Hepatocyte (in vitro differentiated cells): Measurements from ENCODE around the gene HCAR1. TPM values are rescaled to one million over a fixed set of nuclear protein-coding genes. Genes with fewer than 3 reads are reported as not detected.
"Not testable (repeated sequence)": the region's sequence is repeated elsewhere in the genome, so short reads cannot be mapped to it uniquely, and the experiment has no call there.

Experiments used
- DNase-seq: peaks from one replicate; pipeline ENCODE4 v3.0.0-alpha.2; 2016; ENCODE audit warnings: low spot score
- H2AFZ ChIP-seq: fragments of 200-600 bp; sonication (generic); 2 replicates; pipeline ENCODE4 v1.6.0; 2016; ENCODE audit warnings: antibody characterized with exemption, mild to moderate bottlenecking
- H3K27ac ChIP-seq: fragments of 200-600 bp; sonication (generic); 2 replicates; pipeline ENCODE4 v1.5.1; 2016; ENCODE audit warnings: mild to moderate bottlenecking
- H3K27me3 ChIP-seq: fragments of 200-600 bp; sonication (generic); 2 replicates; pipeline ENCODE4 v1.6.1; 2016
- H3K36me3 ChIP-seq: fragments of 200-600 bp; sonication (generic); replicated peaks from 2 replicates; pipeline ENCODE4 v1.5.1; 2016; ENCODE audit warnings: low read depth; ENCODE audit not compliant: insufficient read depth
- H3K4me1 ChIP-seq: fragments of 200-600 bp; sonication (generic); 2 replicates; pipeline ENCODE4 v1.5.1; 2016; ENCODE audit warnings: mild to moderate bottlenecking, moderate library complexity; ENCODE audit not compliant: insufficient read depth
- H3K4me2 ChIP-seq: fragments of 200-600 bp; sonication (generic); 2 replicates; pipeline ENCODE4 v1.6.0; 2016
- H3K4me3 ChIP-seq: fragments of 200-600 bp; sonication (generic); 2 replicates; pipeline ENCODE4 v1.5.1; 2016; ENCODE audit warnings: mild to moderate bottlenecking
- H3K79me2 ChIP-seq: fragments of 200-600 bp; sonication (generic); 2 replicates; pipeline ENCODE4 v1.6.0; 2017; ENCODE audit warnings: mild to moderate bottlenecking
- H3K9me2 ChIP-seq: fragments of 200-600 bp; sonication (generic); replicated peaks from 2 replicates; pipeline ENCODE4 v1.6.0; 2017; ENCODE audit warnings: mild to moderate bottlenecking; ENCODE audit not compliant: insufficient read depth
- H3K9me3 ChIP-seq: fragments of 200-600 bp; sonication (generic); 2 replicates; pipeline ENCODE4 v1.5.1; 2016; ENCODE audit warnings: low read depth, mild to moderate bottlenecking
- H4K20me1 ChIP-seq: fragments of 200-600 bp; sonication (generic); 2 replicates; pipeline ENCODE4 v1.6.0; 2016; ENCODE audit warnings: mild to moderate bottlenecking; ENCODE audit not compliant: insufficient read depth, poor library complexity, severe bottlenecking
- CTCF ChIP-seq: fragments of 200-600 bp; sonication (generic); IDR thresholded peaks from 2 replicates; pipeline ENCODE4 v1.5.1; 2016; ENCODE audit warnings: antibody characterized with exemption, mild to moderate bottlenecking; ENCODE audit not compliant: poor library complexity
- EZH2 ChIP-seq: fragments of 200-600 bp; sonication (generic); IDR thresholded peaks from 2 replicates; pipeline ENCODE4 v1.6.1; 2016; ENCODE audit warnings: antibody characterized with exemption, mild to moderate bottlenecking, borderline replicate concordance
- EZH2phosphoT487 ChIP-seq: fragments of 200-600 bp; sonication (generic); IDR thresholded peaks from one replicate; pipeline ENCODE4 v1.6.1; 2018; ENCODE audit warnings: antibody characterized with exemption, mild to moderate bottlenecking, low read depth, moderate library complexity; ENCODE audit not compliant: unreplicated experiment, severe bottlenecking
- WGBS: methylation state at CpG from one replicate; pipeline ENCODE4 v1.1.6; 2016; ENCODE audit warnings: low lambda C conversion rate; ENCODE audit errors: missing lambda C conversion rate; 5-methylcytosine and 5-hydroxymethylcytosine counted together
- polyA plus RNA-seq: library from polyadenylated mRNA; unstranded; fragments of >200 nt; fragmentation: Nextera tagmentation; extraction: Ambion mirVana; gene quantifications from 2 replicates; pipeline ENCODE4 v1.2.1, GENCODE V29; 2016
- total RNA-seq: library from RNA; depleted of rRNA; stranded (reverse); fragments of >200 nt; gene quantifications from 2 replicates; pipeline ENCODE4 v1.2.3, GENCODE V29; 2014

Gene HCAR1
- total and polyA plus RNA-seq, 2 experiments from 2014 or later = 0.19 to 0.63 TPM

GRCh38 chr12:122722387-122722786, 8.3 kb downstream of the HCAR1 start:
- no peaks in the 10 kb centered on the region for H4K20me1 ChIP-seq
- H3K36me3 ChIP-seq = no peaks in the 10 kb centered on the region
- peak overlapping the region; percentile 44 for H3K27ac ChIP-seq
- no peaks in the 10 kb centered on the region for H3K9me2 ChIP-seq
- H3K9me3 ChIP-seq = no peaks in the 10 kb centered on the region
- H3K4me1 ChIP-seq = peaks cover 8% of the 10 kb centered on the region
- WGBS = 94% methylated on average over 1 of the region's 1 CpG
- no peak for DNase-seq
- no peaks in the 10 kb centered on the region for H3K27me3 ChIP-seq
- TF ChIP-seq CTCF = no peak
- TF ChIP-seq EZH2phosphoT487 = no peak
- TF ChIP-seq EZH2 = no peak
- no peaks in the 10 kb centered on the region for H3K79me2 ChIP-seq
- no peak overlapping the region for H3K4me2 ChIP-seq
- H2AFZ ChIP-seq = no peak overlapping the region
- no peak overlapping the region for H3K4me3 ChIP-seq

- no peaks in the 10 kb centered on the region for H3K36me3 ChIP-seq
- no peak overlapping the region for H2AFZ ChIP-seq
- WGBS = 73% methylated on average over 11 of the region's 11 CpGs
- no peaks in the 10 kb centered on the region for H3K27me3 ChIP-seq
- no peak overlapping the region for H3K4me3 ChIP-seq
- no peaks in the 10 kb centered on the region for H4K20me1 ChIP-seq
- DNase-seq = peak; percentile 48
- peak overlapping the region; percentile 44 for H3K27ac ChIP-seq
- no peaks in the 10 kb centered on the region for H3K9me2 ChIP-seq
- H3K9me3 ChIP-seq = no peaks in the 10 kb centered on the region
- H3K4me2 ChIP-seq = no peak overlapping the region
- no peaks in the 10 kb centered on the region for H3K79me2 ChIP-seq
- H3K4me1 ChIP-seq = peaks cover 8% of the 10 kb centered on the region
- TF ChIP-seq CTCF = no peak
- TF ChIP-seq EZH2 = no peak
- TF ChIP-seq EZH2phosphoT487 = no peak
Measured at GRCh38 chr12:122721057-122721545, 9.5 kb downstream of the HCAR1 start.

- not testable (repeated sequence) for H3K4me1 ChIP-seq, H3K36me3 ChIP-seq, H3K9me3 ChIP-seq, H4K20me1 ChIP-seq, DNase-seq, H3K4me3 ChIP-seq, H2AFZ ChIP-seq, H3K9me2 ChIP-seq, H3K4me2 ChIP-seq, H3K27ac ChIP-seq, H3K79me2 ChIP-seq, H3K27me3 ChIP-seq
- 87% methylated on average over 10 of the region's 10 CpGs for WGBS
Measured at GRCh38 chr12:122716658-122717057, 14.0 kb downstream of the HCAR1 start, which contains the start of gene HCAR3. TSS of gene HCAR3 (minus strand) at chr12:122716811. CDS start at chr12:122716737, 74 bp downstream.

- not testable (repeated sequence) for H3K79me2 ChIP-seq, H3K9me3 ChIP-seq, H3K4me2 ChIP-seq, H2AFZ ChIP-seq, H3K27me3 ChIP-seq, H3K36me3 ChIP-seq, H3K9me2 ChIP-seq, H3K4me1 ChIP-seq, H3K27ac ChIP-seq, H4K20me1 ChIP-seq, H3K4me3 ChIP-seq, DNase-seq
- 84% methylated on average over 6 of the region's 6 CpGs for WGBS
Measured at GRCh38 chr12:122715211-122715610, 15.4 kb downstream of the HCAR1 start.

GRCh38 chr12:122713491-122714188, 17.0 kb downstream of the HCAR1 start:
- H3K27ac ChIP-seq = peak overlapping the region; percentile 51
- not testable (repeated sequence) for DNase-seq, H4K20me1 ChIP-seq, H3K9me2 ChIP-seq, H3K36me3 ChIP-seq, H3K4me3 ChIP-seq, H3K27me3 ChIP-seq, H3K4me2 ChIP-seq, H3K4me1 ChIP-seq, H3K79me2 ChIP-seq, H3K9me3 ChIP-seq, H2AFZ ChIP-seq
- 56% methylated on average over 4 of the region's 10 CpGs for WGBS

GRCh38 chr12:122711266-122711665, 19.4 kb downstream of the HCAR1 start:
- not testable (repeated sequence) for H2AFZ ChIP-seq, H3K79me2 ChIP-seq, H3K4me3 ChIP-seq, DNase-seq, H3K9me3 ChIP-seq, H4K20me1 ChIP-seq, H3K4me2 ChIP-seq, H3K4me1 ChIP-seq, H3K27me3 ChIP-seq, H3K9me2 ChIP-seq, H3K36me3 ChIP-seq
- peak overlapping the region; percentile 6 for H3K27ac ChIP-seq
- WGBS = 80% methylated on average over 1 of the region's 1 CpG

- not testable (repeated sequence) for H4K20me1 ChIP-seq, H3K4me3 ChIP-seq, H3K79me2 ChIP-seq, H3K36me3 ChIP-seq, H3K4me1 ChIP-seq, H2AFZ ChIP-seq, H3K9me2 ChIP-seq, H3K9me3 ChIP-seq, H3K4me2 ChIP-seq, H3K27me3 ChIP-seq, DNase-seq
- H3K27ac ChIP-seq = peak overlapping the region; percentile 6
- 33% methylated on average over 2 of the region's 2 CpGs for WGBS
Measured at GRCh38 chr12:122710341-122710740, 20.3 kb downstream of the HCAR1 start.
